ENCODE results near the gene ABI2.
A peak's percentile ranks its signal among the peaks of the same experiment; 100 is the strongest.

GRCh38 chr2:203453858-203454451, 125.8 kb downstream of the ABI2 start:
- TF ChIP-seq CTCF (IDR thresholded peaks at IDR 0.05) (peak; percentile 63 to 70 (median 64)), POLR2A (IDR thresholded peaks at IDR 0.05) (no peak)

Data from right lobe of liver (tissue), 4 donors.